AG10803 (cell line): Measurements from ENCODE around the gene RABGAP1L.

Experiments used
- DNase-seq: peaks from one replicate; pipeline ENCODE4 v3.0.0; 2010; ENCODE audit warnings: low read depth
- H3K4me3 ChIP-seq: 2 replicates; pipeline ENCODE4 v1.5.1; 2011; ENCODE audit warnings: mild to moderate bottlenecking, low read length, control low read depth
- TF ChIP-seq, protein P1 (sequence below): conservative IDR thresholded peaks from 2 replicates; pipeline ENCODE4 v1.5.1; 2011; ENCODE audit warnings: mild to moderate bottlenecking, low read length, control low read depth, inconsistent platforms

Gene RABGAP1L

DNA sequence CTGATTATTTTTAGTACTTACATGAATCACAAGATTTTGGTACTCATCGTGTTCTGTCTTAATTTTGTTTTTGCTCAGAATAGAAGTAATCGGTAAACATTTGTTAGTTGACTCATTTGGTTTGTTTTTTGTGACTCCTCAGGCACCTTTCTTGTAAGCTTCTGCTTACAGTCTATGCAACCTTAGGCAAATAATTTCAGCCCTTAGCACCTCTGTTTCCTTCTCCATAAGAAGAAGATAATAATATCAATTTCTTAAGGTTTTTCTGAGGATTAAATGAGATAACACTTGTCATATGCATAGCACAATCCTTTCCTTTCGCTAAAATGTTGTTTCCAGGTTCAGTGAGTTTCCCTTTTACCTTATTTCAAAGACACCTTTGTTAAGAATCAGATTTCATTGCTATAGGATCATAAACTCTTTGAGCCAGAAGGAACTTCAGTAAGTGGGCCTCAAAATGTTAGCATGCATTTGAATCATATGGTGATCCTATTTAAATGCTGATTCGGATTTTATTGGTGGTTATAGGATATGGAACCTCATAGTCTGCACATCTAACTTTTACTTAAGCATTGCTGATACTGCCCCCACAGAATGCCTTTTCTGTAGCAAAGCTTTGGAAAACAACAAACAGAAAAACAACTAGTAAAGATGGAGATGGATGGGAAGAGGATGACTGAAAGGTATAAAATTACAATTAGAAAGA, 567.7 kb downstream of the RABGAP1L start:
- TF ChIP-seq, protein P1, sequence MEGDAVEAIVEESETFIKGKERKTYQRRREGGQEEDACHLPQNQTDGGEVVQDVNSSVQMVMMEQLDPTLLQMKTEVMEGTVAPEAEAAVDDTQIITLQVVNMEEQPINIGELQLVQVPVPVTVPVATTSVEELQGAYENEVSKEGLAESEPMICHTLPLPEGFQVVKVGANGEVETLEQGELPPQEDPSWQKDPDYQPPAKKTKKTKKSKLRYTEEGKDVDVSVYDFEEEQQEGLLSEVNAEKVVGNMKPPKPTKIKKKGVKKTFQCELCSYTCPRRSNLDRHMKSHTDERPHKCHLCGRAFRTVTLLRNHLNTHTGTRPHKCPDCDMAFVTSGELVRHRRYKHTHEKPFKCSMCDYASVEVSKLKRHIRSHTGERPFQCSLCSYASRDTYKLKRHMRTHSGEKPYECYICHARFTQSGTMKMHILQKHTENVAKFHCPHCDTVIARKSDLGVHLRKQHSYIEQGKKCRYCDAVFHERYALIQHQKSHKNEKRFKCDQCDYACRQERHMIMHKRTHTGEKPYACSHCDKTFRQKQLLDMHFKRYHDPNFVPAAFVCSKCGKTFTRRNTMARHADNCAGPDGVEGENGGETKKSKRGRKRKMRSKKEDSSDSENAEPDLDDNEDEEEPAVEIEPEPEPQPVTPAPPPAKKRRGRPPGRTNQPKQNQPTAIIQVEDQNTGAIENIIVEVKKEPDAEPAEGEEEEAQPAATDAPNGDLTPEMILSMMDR = no peak
- no peak overlapping the region for H3K4me3 ChIP-seq
- DNase-seq = no peak

DNA sequence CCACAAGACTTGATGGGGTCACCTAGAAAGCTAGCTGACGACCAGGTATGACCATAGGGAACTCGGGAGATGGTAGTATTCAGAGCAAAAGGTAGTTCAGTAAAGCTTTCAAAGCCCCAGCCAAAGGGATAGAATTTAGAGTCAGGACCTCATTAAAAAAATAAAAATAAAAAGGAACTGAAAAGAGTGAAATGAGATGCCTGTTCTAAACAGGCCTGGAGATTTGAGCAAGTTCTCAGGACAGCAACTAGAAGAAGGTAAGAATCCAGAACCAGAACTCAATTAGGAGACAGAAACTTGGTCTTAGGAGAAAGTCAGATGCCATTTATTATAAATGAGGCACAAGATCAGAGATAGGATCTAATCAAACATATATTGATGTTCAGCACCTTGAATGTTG, 575.0 kb downstream of the RABGAP1L start:
- no peak overlapping the region for H3K4me3 ChIP-seq

DNA sequence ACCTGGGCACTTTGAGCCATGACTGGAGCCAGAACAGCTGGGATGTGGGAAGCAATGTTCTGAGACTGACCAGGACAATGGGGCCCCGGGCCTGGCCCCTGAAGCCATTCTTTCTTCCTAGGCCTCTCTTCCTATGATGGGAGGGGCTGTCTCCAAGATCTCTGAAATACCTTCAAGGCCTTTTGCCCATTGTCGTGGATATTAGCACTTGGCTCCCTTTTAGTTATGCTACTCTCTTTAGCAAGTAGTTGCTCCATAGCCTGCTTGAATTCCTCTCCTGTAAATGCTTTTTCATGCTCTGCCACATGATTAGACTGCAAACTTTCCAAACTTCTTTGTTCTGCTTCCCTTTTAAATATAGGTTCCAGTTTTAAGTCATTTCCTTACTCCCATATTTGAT, 577.5 kb downstream of the RABGAP1L start:
- TF ChIP-seq, protein P1 = no peak
- no peak overlapping the region for H3K4me3 ChIP-seq
- DNase-seq = no peak

More for the DNA sequence above, 575.0 kb downstream of the RABGAP1L start:
- no peak for DNase-seq
- TF ChIP-seq, protein P1 = no peak

DNA sequence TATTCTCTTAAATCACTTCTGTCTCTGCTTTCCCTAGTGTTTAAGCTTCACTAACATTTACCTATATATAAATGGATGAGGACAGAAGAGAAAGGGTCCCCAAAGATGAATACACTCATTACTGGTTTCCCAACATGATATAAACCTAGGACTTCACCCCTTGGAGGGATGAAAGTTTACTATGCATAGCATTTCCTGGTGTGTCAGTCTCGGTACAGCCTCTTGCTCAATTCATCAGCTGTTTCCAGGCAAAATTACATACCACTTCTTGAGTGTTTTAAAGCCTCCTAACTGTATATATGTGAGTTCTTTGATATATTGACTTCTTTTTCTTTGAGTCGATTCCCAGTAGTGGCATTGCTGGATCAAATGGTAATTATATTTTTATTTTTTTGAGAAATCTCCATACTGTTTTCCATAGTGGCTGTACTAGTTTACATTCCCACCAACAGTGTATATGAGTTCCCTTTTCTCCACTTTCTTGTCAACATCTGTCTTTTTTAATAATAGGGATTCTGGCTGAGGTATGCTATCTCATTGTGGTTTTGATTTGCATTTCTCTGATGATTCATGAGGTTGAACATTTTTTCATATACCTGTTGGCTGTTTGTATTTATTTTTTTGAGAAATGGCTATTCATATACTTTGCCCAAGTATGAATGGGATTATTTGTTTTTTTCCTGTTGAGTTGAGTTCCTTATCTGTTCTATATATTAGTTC, 581.1 kb downstream of the RABGAP1L start:
- TF ChIP-seq, protein P1 = no peak
- DNase-seq = peak; percentile 43
- H3K4me3 ChIP-seq = no peak overlapping the region

DNA sequence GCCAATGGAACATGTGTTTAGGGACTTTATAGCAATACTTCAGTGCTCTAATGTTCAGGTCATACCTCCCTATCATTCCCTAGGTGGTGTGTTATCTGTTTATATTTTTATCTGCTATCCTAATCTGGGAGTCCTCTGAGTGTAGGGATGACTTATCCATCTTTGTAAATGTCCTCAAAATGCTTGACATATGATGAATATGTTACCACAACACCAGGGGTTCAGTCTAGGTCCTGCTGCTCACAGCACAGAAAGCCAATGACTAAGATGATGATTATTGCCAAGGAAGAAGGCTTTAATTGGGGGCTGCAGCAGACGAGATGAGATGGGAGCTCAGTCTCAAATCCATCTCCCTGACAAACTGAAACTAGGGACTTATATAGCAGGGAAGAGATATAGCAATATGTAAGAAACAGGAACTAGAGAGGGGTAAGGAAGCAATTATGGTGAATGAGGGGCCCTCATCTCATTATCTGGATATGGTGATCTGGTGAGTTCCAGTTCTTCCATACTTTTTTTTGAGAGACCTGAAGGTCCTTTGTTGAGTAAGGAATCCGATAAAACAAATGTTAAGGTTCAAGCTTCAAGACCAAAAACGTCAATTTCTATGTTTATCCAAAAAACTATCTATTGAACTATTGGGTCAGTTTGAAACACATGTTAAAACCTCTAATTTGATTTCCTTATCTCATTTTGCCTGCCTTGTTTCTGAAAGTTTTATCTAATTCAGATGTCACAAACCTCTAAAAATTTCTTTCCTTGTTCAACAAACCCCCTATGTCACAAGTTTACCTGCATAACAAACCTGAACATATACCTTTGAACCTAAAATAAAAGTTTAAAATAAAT, 583.7 kb downstream of the RABGAP1L start:
- no peak overlapping the region for H3K4me3 ChIP-seq

DNA sequence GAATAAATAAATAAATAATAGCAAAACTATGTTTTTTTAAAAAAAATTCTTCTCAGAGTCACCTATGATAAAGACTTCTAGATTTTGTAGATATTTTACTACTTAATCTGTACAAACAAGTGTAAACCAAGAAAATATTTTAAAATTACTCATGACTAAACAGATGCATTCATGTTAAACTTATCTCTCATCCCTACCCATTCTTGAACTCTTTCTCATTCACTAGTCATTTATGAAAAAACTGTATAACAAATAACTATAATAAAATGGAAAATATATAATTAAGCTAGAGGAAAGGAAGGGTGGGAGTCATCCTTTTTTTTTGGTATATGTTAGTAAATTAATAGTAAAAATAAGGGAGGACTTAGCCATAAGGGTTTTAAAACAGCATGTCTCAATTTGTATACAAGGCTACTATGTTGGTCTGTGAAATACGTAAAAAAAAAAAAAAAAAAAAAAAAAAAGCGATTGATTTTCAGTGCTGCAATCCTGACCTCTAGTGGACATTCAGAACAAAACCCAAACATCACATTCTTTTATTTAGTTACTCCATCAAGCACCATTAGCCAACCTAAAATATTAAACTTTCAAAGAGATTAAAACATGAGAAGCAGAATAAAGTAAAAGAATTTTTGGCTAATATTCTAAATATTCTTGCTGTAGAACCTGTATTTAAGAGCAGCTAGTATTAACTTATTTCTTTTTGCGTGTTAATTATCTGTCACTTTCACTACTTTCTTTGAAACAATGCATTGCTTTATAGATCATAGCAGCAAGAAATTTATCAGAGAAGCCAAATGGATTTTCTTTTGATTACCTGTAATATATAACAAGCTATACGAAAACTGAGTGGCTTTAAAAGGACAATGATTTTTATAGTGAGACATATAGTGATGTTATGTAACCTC, 584.6 kb downstream of the RABGAP1L start:
- no peak overlapping the region for H3K4me3 ChIP-seq
- TF ChIP-seq, protein P1 = peak; percentile 73
- DNase-seq = peak; percentile 58

More for the DNA sequence above, 583.7 kb downstream of the RABGAP1L start:
- DNase-seq = no peak
- TF ChIP-seq, protein P1 = no peak
